Natural killer cell (primary cell): ENCODE data around the gene FUT4. TPM values are rescaled to one million over a fixed set of nuclear protein-coding genes. Genes with fewer than 3 reads are reported as not detected.

Source experiments
- ATAC-seq, 3 donors: fragments of 150-1000 bp in 2 of 3; fragments of 200-7000 bp in 1 of 3; cut with Tn5 transposase; 1 replicate in 1 of 3; 2 replicates in 2 of 3; pipeline ENCODE4 v1.10.0; 2021; ENCODE audit warnings: mild to moderate bottlenecking in 2 of 3, moderate library complexity in 2 of 3
- DNase-seq, 2 donors: peaks; one replicate each; pipeline versions ENCODE4 v3.0.0 to v3.0.0-alpha.2; 2013 to 2021; ENCODE audit warnings: mixed read lengths in 1 of 2
- H3K27ac ChIP-seq: one replicate; pipeline ENCODE4 v1.5.1; 2013; ENCODE audit warnings: mild to moderate bottlenecking, low read length
- H3K27me3 ChIP-seq: one replicate; pipeline ENCODE4 v1.6.1; 2013; ENCODE audit warnings: low read length; ENCODE audit not compliant: control insufficient read depth, insufficient read depth
- H3K36me3 ChIP-seq: one replicate; pipeline ENCODE4 v1.6.1; 2013; ENCODE audit warnings: low read length; ENCODE audit not compliant: control insufficient read depth, insufficient read depth
- H3K4me1 ChIP-seq: one replicate; pipeline ENCODE4 v1.6.1; 2013; ENCODE audit warnings: low read length; ENCODE audit not compliant: control insufficient read depth, insufficient read depth
- H3K4me3 ChIP-seq: one replicate; pipeline ENCODE4 v1.5.1; 2013; ENCODE audit warnings: low read length
- H3K9me3 ChIP-seq: one replicate; pipeline ENCODE4 v1.6.1; 2013; ENCODE audit warnings: low read length; ENCODE audit not compliant: control insufficient read depth, insufficient read depth
- H3K27ac Mint-ChIP-seq, 2 donors: one replicate each; pipeline ENCODE4 v1.8.0; 2022; ENCODE audit warnings: mild to moderate bottlenecking in 2 of 2, mixed read lengths in 2 of 2, moderate library complexity in 1 of 2
- H3K27me3 Mint-ChIP-seq, 2 donors: one replicate each; pipeline ENCODE4 v1.8.0; 2022; ENCODE audit warnings: low read depth in 2 of 2, mixed read lengths in 2 of 2
- H3K36me3 Mint-ChIP-seq: one replicate; pipeline ENCODE4 v1.8.0; 2022; ENCODE audit warnings: mixed read lengths
- H3K4me1 Mint-ChIP-seq, 2 donors: one replicate each; pipeline ENCODE4 v1.8.0; 2022; ENCODE audit warnings: mixed read lengths in 2 of 2
- H3K4me3 Mint-ChIP-seq: one replicate; pipeline ENCODE4 v1.8.0; 2022; ENCODE audit warnings: mild to moderate bottlenecking, moderate library complexity, mixed read lengths
- H3K9me3 Mint-ChIP-seq, 2 donors: one replicate each; pipeline ENCODE4 v1.8.0; 2022; ENCODE audit warnings: mixed read lengths in 2 of 2
- WGBS: methylation state at CpG from one replicate; pipeline ENCODE4 v1.1.7; 2013; ENCODE audit warnings: missing lambda C conversion rate; ENCODE audit not compliant: insufficient coverage; 5-methylcytosine and 5-hydroxymethylcytosine counted together
- intact Hi-C: fragments of 100-400 bp; cut with micrococcal nuclease; formaldehyde crosslinking; loops from one replicate; pipeline ENCODE4 v1.14.2; 2022
- total RNA-seq, 4 donors: library from RNA; stranded (reverse); fragments of 120-200 nt in 1 of 4; gene quantifications; one replicate each; pipeline versions ENCODE4 v1.2.3 to v1.2.4, GENCODE V29; 2013 to 2022
- TF ChIP-seq, protein P1 (sequence below): fragments of 200-600 bp; IDR thresholded peaks from one replicate; pipeline ENCODE4 v1.8.0; 2022; ENCODE audit warnings: antibody characterized with exemption

The FUT4 gene
- total RNA-seq, 3 donors from 2014 or later (not counting 1 experiment from before 2014, with no cell fraction given) = 4.4 to 7.5 (median 5.6) TPM

DNA sequence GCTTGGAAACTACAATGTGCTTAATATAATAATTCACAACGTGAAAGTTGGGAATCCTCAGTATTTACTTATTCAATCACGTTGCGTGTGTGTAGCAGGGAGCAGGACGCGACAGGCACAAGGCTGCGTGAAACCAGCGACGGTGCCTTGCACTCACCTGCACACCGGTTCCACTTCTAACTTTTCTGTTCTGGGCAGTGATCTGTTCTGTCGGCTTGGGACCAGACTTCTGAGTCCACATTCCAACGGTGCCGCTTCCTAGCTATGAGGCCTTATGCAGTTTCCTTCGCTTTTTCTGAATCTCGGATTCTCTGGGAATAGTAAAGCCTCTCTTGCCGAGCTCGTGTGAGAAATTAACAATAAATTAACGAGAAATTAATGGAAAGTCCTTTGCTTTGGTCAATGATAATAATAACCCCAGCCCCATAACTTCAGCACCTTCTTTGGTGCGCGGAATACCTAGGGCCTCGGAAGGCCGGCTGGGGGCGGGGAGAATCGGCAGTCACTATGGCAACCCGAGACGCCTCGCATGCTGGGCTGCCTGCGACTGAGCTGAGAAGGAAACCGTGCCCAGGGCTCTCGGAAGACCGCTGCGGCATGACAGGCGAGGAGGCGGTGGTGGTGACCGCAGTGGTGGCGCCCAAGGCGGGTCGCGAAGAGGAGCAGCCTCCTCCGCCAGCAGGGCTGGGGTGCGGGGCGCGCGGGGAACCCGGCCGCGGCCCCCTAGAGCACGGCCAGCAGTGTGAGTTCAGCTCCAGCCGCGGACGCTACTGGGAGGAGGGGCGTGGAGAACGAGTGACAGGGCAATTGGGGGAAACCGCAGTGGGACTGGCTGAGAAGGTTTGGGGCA lies 31.6 kb upstream of the FUT4 start, which contains the start of gene C11orf97:
C11orf97 (plus strand) TSS at position 530 of the 850 bp plus-strand sequence; CDS start at position 598, 68 bp downstream.
- TF ChIP-seq, protein P1, sequence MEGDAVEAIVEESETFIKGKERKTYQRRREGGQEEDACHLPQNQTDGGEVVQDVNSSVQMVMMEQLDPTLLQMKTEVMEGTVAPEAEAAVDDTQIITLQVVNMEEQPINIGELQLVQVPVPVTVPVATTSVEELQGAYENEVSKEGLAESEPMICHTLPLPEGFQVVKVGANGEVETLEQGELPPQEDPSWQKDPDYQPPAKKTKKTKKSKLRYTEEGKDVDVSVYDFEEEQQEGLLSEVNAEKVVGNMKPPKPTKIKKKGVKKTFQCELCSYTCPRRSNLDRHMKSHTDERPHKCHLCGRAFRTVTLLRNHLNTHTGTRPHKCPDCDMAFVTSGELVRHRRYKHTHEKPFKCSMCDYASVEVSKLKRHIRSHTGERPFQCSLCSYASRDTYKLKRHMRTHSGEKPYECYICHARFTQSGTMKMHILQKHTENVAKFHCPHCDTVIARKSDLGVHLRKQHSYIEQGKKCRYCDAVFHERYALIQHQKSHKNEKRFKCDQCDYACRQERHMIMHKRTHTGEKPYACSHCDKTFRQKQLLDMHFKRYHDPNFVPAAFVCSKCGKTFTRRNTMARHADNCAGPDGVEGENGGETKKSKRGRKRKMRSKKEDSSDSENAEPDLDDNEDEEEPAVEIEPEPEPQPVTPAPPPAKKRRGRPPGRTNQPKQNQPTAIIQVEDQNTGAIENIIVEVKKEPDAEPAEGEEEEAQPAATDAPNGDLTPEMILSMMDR = no peak
- H3K4me3 Mint-ChIP-seq = peak within 1 kb of the TSS; percentile 92
- intact Hi-C loops = loop anchor here (5.0 kb wide), 1 partner anchor 1700 kb away; no protein-coding TSS in a partner anchor
- peaks cover 17 to 22% of the 10 kb centered on the region in 2 donors for H3K4me1 Mint-ChIP-seq
- ATAC-seq (peak; percentile 82 to 88 (median 85)), DNase-seq (peak; percentile 49 to 71)
- no peaks in the 10 kb centered on the region for H3K36me3 ChIP-seq
- peaks cover 11% of the 10 kb centered on the region for H3K4me1 ChIP-seq
- peak within 1 kb of the TSS; percentile 30 for H3K4me3 ChIP-seq
- peaks cover 5 to 18% of the 10 kb centered on the region in 2 donors for H3K27me3 Mint-ChIP-seq
- no peaks in the 10 kb centered on the region for H3K36me3 Mint-ChIP-seq
- no peaks in the 10 kb centered on the region for H3K9me3 ChIP-seq
- H3K27me3 ChIP-seq = no peaks in the 10 kb centered on the region
- peak within 1 kb of the TSS; percentile 80 to 82 for H3K27ac Mint-ChIP-seq
- H3K9me3 Mint-ChIP-seq = no peaks in the 10 kb centered on the region
- H3K27ac ChIP-seq = no peak within 1 kb of the TSS
- 20% methylated on average over 52 of the region's 53 CpGs for WGBS

DNA sequence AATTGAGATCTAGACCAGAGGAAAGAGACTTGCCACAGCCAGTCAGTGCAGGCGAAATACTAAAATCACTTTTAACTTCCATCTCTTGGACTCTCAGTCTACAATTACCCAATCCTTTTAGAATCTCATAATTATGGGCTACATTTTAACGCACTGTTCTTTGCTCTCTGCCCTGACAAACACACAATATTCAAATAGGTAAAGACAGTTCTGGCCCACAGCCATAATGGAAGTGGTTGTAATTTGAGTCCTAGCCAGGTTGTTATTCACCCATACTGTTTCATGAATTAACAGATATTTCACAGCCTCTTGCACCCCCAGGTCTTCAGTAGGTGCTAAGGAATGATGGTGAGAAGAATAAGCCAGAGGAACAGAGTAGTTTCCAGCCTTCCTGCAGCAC lies 30.6 kb upstream of the FUT4 start:
- 36% methylated on average over 2 of the region's 2 CpGs for WGBS
- H3K4me3 Mint-ChIP-seq = peak overlapping the region; percentile 92
- TF ChIP-seq, protein P1 = no peak

DNA sequence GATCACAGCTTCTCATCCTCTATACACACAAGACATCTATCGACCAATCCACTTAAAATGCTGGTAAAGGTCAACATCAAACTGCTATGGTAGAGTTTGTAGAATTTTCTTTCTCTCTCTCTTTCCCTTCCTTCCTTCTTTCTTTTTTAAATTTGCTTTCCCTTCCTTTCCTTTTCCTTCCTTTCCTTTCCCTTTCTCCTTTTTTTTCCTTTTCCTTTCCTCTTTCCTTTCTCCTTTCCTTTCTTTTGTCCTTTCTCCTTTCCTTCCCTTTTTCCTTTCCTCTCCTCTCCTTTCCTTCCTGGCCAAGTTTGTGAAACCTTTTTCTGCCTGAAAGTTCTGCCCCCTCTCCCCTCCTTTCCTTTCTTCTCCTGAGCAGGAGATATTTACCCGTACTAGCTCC lies 28.3 kb upstream of the FUT4 start:
- no peaks in the 10 kb centered on the region for H3K36me3 Mint-ChIP-seq
- intact Hi-C loops = loop anchor here (5.0 kb wide), 1 partner anchor 1247 kb away; no protein-coding TSS in a partner anchor
- H3K27ac Mint-ChIP-seq = no peak overlapping the region
- WGBS = 82% methylated on average over 1 of the region's 2 CpGs
- no peak for ATAC-seq
- no peak overlapping the region for H3K4me3 ChIP-seq
- no peaks in the 10 kb centered on the region for H3K36me3 ChIP-seq
- TF ChIP-seq, protein P1 = no peak
- H3K27me3 ChIP-seq = no peaks in the 10 kb centered on the region
- no peak for DNase-seq
- no peak overlapping the region for H3K27ac ChIP-seq
- H3K4me1 Mint-ChIP-seq = peaks cover 17 to 22% of the 10 kb centered on the region in 2 donors
- H3K9me3 ChIP-seq = no peaks in the 10 kb centered on the region
- H3K27me3 Mint-ChIP-seq = peaks cover 8 to 14% of the 10 kb centered on the region in 2 donors
- H3K9me3 Mint-ChIP-seq = no peaks in the 10 kb centered on the region
- no peak overlapping the region for H3K4me3 Mint-ChIP-seq
- peaks cover 11% of the 10 kb centered on the region for H3K4me1 ChIP-seq

More for the DNA sequence above, 30.6 kb upstream of the FUT4 start:
- no peaks in the 10 kb centered on the region for H3K36me3 Mint-ChIP-seq
- H3K27me3 ChIP-seq = no peaks in the 10 kb centered on the region
- no peaks in the 10 kb centered on the region for H3K36me3 ChIP-seq
- peaks cover 11% of the 10 kb centered on the region for H3K4me1 ChIP-seq
- H3K4me3 ChIP-seq = no peak overlapping the region
- H3K9me3 Mint-ChIP-seq = no peaks in the 10 kb centered on the region
- H3K27ac ChIP-seq = no peak overlapping the region
- H3K4me1 Mint-ChIP-seq = peaks cover 17 to 22% of the 10 kb centered on the region in 2 donors
- no peak for DNase-seq
- ATAC-seq = no peak
- intact Hi-C loops = loop anchor here (5.0 kb wide), 1 partner anchor 1699 kb away; no protein-coding TSS in a partner anchor
- no peaks in the 10 kb centered on the region for H3K9me3 ChIP-seq
- H3K27me3 Mint-ChIP-seq = peaks cover 8 to 18% of the 10 kb centered on the region in 2 donors
- peak overlapping the region; percentile 80 to 82 for H3K27ac Mint-ChIP-seq
